OCI-LY3 (cell line): ENCODE data around the gene DUSP7.

Experiments used
- H2AFZ ChIP-seq: fragments of 200-600, 300-600 bp; shearing (Covaris generic); 2 replicates; pipeline ENCODE4 v1.6.0; 2014; ENCODE audit warnings: antibody characterized with exemption, low read depth, low read length
- H3K27ac ChIP-seq: fragments of 200-600, 300-600 bp; sonication (generic); 2 replicates; pipeline ENCODE4 v1.5.1; 2014; ENCODE audit warnings: mild to moderate bottlenecking, low read length, moderate library complexity, mixed read lengths
- H3K27me3 ChIP-seq: fragments of 200-600, 300-600 bp; sonication (generic); 2 replicates; pipeline ENCODE4 v1.6.1; 2014; ENCODE audit warnings: low read depth, low read length, mixed read lengths
- H3K36me3 ChIP-seq: fragments of 200-600, 300-600 bp; sonication (generic); replicated peaks from 2 replicates; pipeline ENCODE3; 2014; ENCODE audit warnings: low read depth, low read length, mixed read lengths
- H3K4me1 ChIP-seq: fragments of 300-600, 200-600 bp; sonication (generic); 2 replicates; pipeline ENCODE4 v1.6.1; 2014; ENCODE audit warnings: low read length, mixed read lengths
- H3K4me2 ChIP-seq: fragments of 200-600, 300-600 bp; sonication (generic); 2 replicates; pipeline ENCODE4 v1.6.1; 2014; ENCODE audit warnings: low read length, mixed read lengths
- H3K4me3 ChIP-seq: fragments of 300-600, 200-600 bp; sonication (generic); 2 replicates; pipeline ENCODE4 v1.5.1; 2014; ENCODE audit warnings: antibody characterized with exemption, mild to moderate bottlenecking, low read length, moderate library complexity
- H3K79me2 ChIP-seq: fragments of 300-600, 200-600 bp; shearing (Covaris generic); 2 replicates; pipeline ENCODE4 v1.6.1; 2014; ENCODE audit warnings: mild to moderate bottlenecking, low read length, mixed read lengths
- H3K9ac ChIP-seq: fragments of 300-600, 200-600 bp; shearing (Covaris generic); 2 replicates; pipeline ENCODE4 v1.6.0; 2014; ENCODE audit warnings: mild to moderate bottlenecking, low read length, moderate library complexity
- H3K9me3 ChIP-seq: fragments of 200-600, 300-600 bp; shearing (Covaris generic); 2 replicates; pipeline ENCODE4 v1.6.1; 2014; ENCODE audit warnings: low read length, mixed read lengths; ENCODE audit not compliant: insufficient read depth
- H4K20me1 ChIP-seq: fragments of 200-600, 300-600 bp; sonication (generic); 2 replicates; pipeline ENCODE4 v1.6.1; 2016; ENCODE audit warnings: low read length, mixed read lengths; ENCODE audit not compliant: insufficient read depth
- EZH2phosphoT487 ChIP-seq: fragments of 200-600 bp; shearing (Covaris generic); IDR thresholded peaks from 2 replicates; pipeline ENCODE4 v1.6.1; 2018; ENCODE audit warnings: antibody characterized with exemption, mixed run types, low read depth
- TF ChIP-seq, protein P1 (sequence below): fragments of 200-600, 300-600 bp; sonication (generic); IDR thresholded peaks from 2 replicates; pipeline ENCODE4 v1.5.1; 2014; ENCODE audit warnings: antibody characterized with exemption, low read length, low read depth

DUSP7 gene

DNA sequence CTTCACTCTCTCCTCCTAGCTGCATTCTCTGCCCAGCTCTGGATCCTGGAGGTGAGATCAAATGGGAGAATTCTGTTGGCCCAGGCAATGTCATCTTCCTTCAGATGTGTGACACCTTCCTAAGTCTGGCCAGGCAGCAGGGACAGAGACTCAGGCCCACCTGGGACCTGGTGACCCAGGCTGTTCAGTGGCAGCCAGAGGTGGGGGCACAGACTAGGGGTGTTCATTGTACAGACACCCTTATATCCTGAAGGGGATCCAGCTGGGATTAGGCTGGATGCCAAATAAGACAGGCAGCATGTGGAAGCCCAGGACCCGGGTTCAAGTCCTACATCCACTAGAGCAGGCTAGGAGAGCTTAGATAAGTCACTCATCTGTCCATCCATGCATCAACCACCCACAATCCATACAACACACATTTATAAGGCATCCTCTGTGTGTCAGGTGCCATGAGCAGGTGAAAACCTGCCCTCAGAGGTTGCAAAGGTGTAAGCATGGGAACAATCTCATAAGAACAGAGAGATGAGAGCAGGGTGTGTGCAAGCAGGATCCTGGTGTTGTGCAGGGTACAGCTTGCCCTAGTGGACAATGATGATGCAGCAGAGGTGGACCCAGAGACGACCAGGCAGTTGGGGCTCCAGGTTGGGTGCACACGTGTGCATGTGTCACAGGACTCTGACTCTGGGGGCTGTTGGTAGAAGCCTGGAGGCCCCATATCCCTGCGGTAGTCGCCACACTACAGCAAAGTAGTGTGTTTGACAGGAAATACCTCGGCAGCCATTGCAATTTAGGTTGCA is 42.4 kb downstream of the DUSP7 start:
- Histone ChIP-seq H3K4me1 (peaks cover 12% of the 10 kb centered on the region), H3K4me2 (no peak overlapping the region), H3K4me3 (no peak overlapping the region), H4K20me1 (no peaks in the 10 kb centered on the region), H3K9ac (no peak overlapping the region), H3K9me3 (no peaks in the 10 kb centered on the region), H3K27ac (no peak overlapping the region), H3K27me3 (peaks cover 34% of the 10 kb centered on the region), H3K79me2 (no peaks in the 10 kb centered on the region), H2AFZ (no peak overlapping the region), H3K36me3 (no peaks in the 10 kb centered on the region)
- TF ChIP-seq, protein P1, sequence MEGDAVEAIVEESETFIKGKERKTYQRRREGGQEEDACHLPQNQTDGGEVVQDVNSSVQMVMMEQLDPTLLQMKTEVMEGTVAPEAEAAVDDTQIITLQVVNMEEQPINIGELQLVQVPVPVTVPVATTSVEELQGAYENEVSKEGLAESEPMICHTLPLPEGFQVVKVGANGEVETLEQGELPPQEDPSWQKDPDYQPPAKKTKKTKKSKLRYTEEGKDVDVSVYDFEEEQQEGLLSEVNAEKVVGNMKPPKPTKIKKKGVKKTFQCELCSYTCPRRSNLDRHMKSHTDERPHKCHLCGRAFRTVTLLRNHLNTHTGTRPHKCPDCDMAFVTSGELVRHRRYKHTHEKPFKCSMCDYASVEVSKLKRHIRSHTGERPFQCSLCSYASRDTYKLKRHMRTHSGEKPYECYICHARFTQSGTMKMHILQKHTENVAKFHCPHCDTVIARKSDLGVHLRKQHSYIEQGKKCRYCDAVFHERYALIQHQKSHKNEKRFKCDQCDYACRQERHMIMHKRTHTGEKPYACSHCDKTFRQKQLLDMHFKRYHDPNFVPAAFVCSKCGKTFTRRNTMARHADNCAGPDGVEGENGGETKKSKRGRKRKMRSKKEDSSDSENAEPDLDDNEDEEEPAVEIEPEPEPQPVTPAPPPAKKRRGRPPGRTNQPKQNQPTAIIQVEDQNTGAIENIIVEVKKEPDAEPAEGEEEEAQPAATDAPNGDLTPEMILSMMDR, result no peak
- no peak for TF ChIP-seq EZH2phosphoT487

DNA sequence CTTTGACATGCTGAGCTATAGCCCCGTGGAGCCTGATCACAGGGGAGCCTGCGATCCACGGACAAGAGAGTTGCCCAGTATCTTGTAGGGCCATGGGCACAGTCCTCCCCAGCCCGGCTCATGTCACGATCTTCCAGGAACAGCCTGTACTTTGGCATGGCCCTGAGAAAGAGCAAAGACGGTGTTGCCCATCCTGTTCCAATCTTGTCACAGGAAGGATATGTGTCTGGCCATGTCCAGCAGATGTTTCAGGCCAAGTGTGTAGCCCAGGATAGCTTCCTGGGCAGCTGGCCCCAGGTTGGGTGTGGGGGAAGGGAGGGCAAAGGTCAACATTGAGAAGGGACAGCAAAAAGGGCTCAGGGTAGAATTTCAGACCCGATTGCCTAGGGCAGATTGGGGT is 43.7 kb downstream of the DUSP7 start:
- no peak for TF ChIP-seq EZH2phosphoT487
- TF ChIP-seq, protein P1, result no peak
- Histone ChIP-seq H2AFZ (no peak overlapping the region), H4K20me1 (no peaks in the 10 kb centered on the region), H3K9me3 (no peaks in the 10 kb centered on the region), H3K4me3 (no peak overlapping the region), H3K79me2 (no peaks in the 10 kb centered on the region), H3K9ac (no peak overlapping the region), H3K4me2 (no peak overlapping the region), H3K36me3 (no peaks in the 10 kb centered on the region), H3K27me3 (peaks cover 34% of the 10 kb centered on the region), H3K27ac (no peak overlapping the region), H3K4me1 (peaks cover 12% of the 10 kb centered on the region)

DNA sequence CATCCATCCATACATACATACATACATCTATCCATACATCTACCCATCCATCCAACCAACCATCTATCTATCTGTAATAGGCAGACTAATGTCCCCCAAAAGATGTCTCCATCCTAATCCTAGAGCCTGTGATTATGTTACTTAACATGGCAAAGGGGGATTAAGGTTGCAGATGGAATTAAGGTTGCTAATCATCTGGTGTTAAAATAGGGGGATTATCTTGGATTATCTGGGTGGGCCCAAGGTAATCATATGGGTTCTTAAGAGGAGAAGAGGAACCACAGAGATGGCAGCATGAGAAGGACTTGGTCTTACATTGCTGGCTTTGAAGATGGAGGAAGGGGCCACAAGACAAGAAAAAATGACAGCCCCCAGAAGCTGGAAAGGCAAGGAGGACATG is 45.9 kb downstream of the DUSP7 start:
- no peaks in the 10 kb centered on the region for H3K9me3 ChIP-seq
- no peak overlapping the region for H3K27ac ChIP-seq
- H3K79me2 ChIP-seq, result no peaks in the 10 kb centered on the region
- H3K9ac ChIP-seq, result no peak overlapping the region
- peaks cover 17% of the 10 kb centered on the region for H3K4me1 ChIP-seq
- H4K20me1 ChIP-seq, result no peaks in the 10 kb centered on the region
- no peak overlapping the region for H3K4me3 ChIP-seq
- no peak overlapping the region for H3K4me2 ChIP-seq
- no peaks in the 10 kb centered on the region for H3K36me3 ChIP-seq
- peaks cover 31% of the 10 kb centered on the region for H3K27me3 ChIP-seq
- H2AFZ ChIP-seq, result no peak overlapping the region
- no peak for TF ChIP-seq EZH2phosphoT487
- TF ChIP-seq, protein P1, result no peak

DNA sequence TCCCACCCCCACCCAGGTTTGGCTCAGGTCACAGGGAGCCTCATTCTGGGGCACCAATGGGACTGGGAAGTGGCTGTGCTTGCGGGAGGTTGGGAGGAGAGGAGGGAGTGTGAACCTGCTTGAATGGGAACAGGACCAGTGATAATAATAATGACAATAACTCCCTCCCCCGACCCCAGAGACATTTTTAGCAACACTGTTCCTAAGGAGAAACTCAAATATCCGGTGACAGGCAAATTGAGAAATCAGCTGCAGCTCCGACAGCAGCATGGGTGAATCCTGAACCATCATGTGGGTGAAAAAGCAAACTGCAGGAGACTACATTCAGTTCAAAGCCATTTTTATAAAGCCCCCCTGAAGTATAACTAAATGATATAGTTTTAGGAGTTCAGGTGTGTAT is 49.1 kb downstream of the DUSP7 start:
- Histone ChIP-seq H2AFZ (no peak overlapping the region), H3K4me3 (no peak overlapping the region), H3K9me3 (no peaks in the 10 kb centered on the region), H3K36me3 (no peaks in the 10 kb centered on the region), H3K27me3 (peaks cover 37% of the 10 kb centered on the region), H3K4me1 (peaks cover 10% of the 10 kb centered on the region; the same call in 1 of the 2 replicates), H3K4me2 (no peak overlapping the region), H4K20me1 (no peaks in the 10 kb centered on the region), H3K9ac (no peak overlapping the region), H3K27ac (no peak overlapping the region), H3K79me2 (no peaks in the 10 kb centered on the region)
- no peak for TF ChIP-seq EZH2phosphoT487
- TF ChIP-seq, protein P1, result no peak
